ENCODE data around the gene RAB11FIP3.
"Not testable (repeated sequence)": the region's sequence is repeated elsewhere in the genome, so short reads cannot be mapped to it uniquely, and the experiment has no call there.

Gene RAB11FIP3

DNA sequence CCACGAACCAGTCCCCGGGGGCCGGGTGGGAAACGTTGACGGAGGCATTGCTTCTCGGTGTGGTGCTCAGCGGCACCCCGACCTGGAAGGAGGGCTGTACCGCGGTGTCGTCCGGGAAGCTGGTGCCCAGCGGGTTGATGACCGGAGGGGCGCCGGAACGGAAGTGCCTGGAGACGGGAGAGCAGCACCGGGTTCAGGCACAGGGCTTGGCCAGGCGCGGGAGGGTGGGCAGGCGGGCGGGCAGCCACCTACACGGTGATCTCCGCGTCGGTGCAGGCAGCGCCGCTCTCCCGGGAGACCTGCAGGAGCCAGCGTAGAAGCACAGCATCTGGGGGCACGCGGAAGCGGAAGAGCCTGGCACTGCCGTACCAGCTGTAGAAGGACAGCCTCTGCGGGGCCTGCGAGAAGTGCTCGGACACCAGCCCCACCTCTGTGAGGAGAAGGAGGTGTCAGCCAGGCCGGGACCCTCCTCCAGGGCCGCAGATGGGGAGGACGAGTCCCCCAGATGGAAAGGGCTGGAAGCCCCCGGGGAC lies 48.0 kb upstream of the RAB11FIP3 start:
- Histone ChIP-seq H3K27me3 (ENCODE audit: control insufficient read depth, low read length) (no peaks in the 10 kb centered on the region), H3K4me2 (ENCODE audit: low read length) (no peak overlapping the region), H3K9me2 (replicated peaks; ENCODE audit: control insufficient read depth, low read length) (no peaks in the 10 kb centered on the region), H3K79me2 (ENCODE audit: control insufficient read depth, low read length) (peaks cover 36% of the 10 kb centered on the region), H3F3A (ENCODE audit: control insufficient read depth, insufficient read depth) (peaks cover 2% of the 10 kb centered on the region), H3K36me3 (ENCODE audit: control insufficient read depth, low read length) (peaks cover 31% of the 10 kb centered on the region), H3K4me3 (ENCODE audit: low read length) (no peak overlapping the region), H4K20me1 (ENCODE audit: control insufficient read depth, insufficient read depth, low read depth, low read length) (peaks cover 5% of the 10 kb centered on the region; the same call in 1 of the 2 replicates), H3K9me3 (ENCODE audit: control insufficient read depth, insufficient read depth, low read length) (no peaks in the 10 kb centered on the region), H3K4me1 (ENCODE audit: control insufficient read depth, low read length) (peaks cover 8% of the 10 kb centered on the region), H3K27ac (ENCODE audit: low read depth, low read length) (no peak overlapping the region)
- TF ChIP-seq, protein P1, sequence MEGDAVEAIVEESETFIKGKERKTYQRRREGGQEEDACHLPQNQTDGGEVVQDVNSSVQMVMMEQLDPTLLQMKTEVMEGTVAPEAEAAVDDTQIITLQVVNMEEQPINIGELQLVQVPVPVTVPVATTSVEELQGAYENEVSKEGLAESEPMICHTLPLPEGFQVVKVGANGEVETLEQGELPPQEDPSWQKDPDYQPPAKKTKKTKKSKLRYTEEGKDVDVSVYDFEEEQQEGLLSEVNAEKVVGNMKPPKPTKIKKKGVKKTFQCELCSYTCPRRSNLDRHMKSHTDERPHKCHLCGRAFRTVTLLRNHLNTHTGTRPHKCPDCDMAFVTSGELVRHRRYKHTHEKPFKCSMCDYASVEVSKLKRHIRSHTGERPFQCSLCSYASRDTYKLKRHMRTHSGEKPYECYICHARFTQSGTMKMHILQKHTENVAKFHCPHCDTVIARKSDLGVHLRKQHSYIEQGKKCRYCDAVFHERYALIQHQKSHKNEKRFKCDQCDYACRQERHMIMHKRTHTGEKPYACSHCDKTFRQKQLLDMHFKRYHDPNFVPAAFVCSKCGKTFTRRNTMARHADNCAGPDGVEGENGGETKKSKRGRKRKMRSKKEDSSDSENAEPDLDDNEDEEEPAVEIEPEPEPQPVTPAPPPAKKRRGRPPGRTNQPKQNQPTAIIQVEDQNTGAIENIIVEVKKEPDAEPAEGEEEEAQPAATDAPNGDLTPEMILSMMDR (IDR thresholded peaks at IDR 0.05; ENCODE audit: low read depth, low read length, poor library complexity, severe bottlenecking): no peak
- no peak for TF ChIP-seq EZH2phosphoT487 (IDR thresholded peaks at IDR 0.05; ENCODE audit: borderline replicate concordance, low read length)

DNA sequence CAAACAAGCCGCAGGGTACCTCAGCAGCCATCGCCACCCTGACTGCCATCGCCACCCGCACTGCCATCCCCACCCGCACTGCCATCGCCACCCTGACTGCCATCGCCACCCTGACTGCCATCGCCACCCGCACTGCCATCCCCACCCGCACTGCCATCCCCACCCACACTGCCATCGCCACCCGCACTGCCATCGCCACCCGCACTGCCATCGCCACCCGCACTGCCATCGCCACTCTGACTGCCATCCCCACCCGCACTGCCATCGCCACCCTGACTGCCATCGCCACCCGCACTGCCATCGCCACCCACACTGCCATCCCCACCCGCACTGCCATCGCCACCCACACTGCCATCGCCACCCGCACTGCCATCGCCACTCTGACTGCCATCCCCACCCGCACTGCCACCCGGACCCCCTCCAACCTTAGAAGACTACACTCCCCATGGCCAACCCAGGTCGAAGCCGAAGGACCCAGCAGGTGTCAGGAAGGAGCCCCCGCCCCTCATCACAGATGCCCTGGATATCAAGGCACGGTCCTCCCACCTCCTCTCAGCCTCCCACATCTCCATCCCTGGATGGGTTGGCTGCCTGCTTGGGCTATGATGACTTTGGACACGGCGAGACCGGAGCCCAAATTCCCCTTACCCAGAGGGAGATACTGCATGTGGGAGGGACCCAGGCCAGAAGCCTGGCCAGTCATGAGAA lies 47.2 kb upstream of the RAB11FIP3 start:
- H3K9me2 ChIP-seq (replicated peaks; ENCODE audit: control insufficient read depth, low read length); H4K20me1 ChIP-seq (ENCODE audit: control insufficient read depth, insufficient read depth, low read depth, low read length); H3K9me3 ChIP-seq (ENCODE audit: control insufficient read depth, insufficient read depth, low read length); H3K27ac ChIP-seq (ENCODE audit: low read depth, low read length); H3F3A ChIP-seq (ENCODE audit: control insufficient read depth, insufficient read depth); H3K4me2 ChIP-seq (ENCODE audit: low read length); H3K27me3 ChIP-seq (ENCODE audit: control insufficient read depth, low read length); H3K4me1 ChIP-seq (ENCODE audit: control insufficient read depth, low read length); H3K4me3 ChIP-seq (ENCODE audit: low read length): not testable (repeated sequence)
- Histone ChIP-seq H3K79me2 (ENCODE audit: control insufficient read depth, low read length) (peaks cover 37% of the 10 kb centered on the region), H3K36me3 (ENCODE audit: control insufficient read depth, low read length) (peaks cover 29% of the 10 kb centered on the region)

DNA sequence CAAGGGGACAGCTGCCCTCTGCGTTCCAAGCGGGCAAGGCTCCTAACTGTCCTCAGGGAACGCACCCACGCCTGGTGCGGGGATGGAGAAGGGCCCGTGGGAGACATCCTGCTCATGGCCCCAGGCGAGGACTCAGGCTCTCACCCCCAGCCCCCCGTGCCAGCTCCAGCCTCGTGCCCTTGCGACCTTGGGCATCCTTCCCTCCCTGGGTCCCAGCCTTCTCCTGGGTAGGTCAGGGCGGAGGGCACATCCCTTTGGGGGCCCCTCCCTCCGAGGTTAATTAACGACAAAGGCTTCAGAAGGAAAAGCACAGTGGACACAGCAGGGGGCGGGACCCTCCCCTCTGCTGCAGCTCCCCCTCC lies 46.6 kb upstream of the RAB11FIP3 start:
- H3K9me2 ChIP-seq (replicated peaks; ENCODE audit: control insufficient read depth, low read length): no peaks in the 10 kb centered on the region
- peaks cover 24% of the 10 kb centered on the region for H3K36me3 ChIP-seq (ENCODE audit: control insufficient read depth, low read length)
- H3K79me2 ChIP-seq (ENCODE audit: control insufficient read depth, low read length): peaks cover 37% of the 10 kb centered on the region
- no peaks in the 10 kb centered on the region for H3K9me3 ChIP-seq (ENCODE audit: control insufficient read depth, insufficient read depth, low read length)
- no peak overlapping the region for H3K27ac ChIP-seq (ENCODE audit: low read depth, low read length)
- peaks cover 5% of the 10 kb centered on the region; the same call in 1 of the 2 replicates for H4K20me1 ChIP-seq (ENCODE audit: control insufficient read depth, insufficient read depth, low read depth, low read length)
- H3K4me1 ChIP-seq (ENCODE audit: control insufficient read depth, low read length): peaks cover 11% of the 10 kb centered on the region
- H3F3A ChIP-seq (ENCODE audit: control insufficient read depth, insufficient read depth): peaks cover 12% of the 10 kb centered on the region
- H3K4me3 ChIP-seq (ENCODE audit: low read length): no peak overlapping the region
- no peak for TF ChIP-seq EZH2phosphoT487 (IDR thresholded peaks at IDR 0.05; ENCODE audit: borderline replicate concordance, low read length)
- TF ChIP-seq, protein P1 (IDR thresholded peaks at IDR 0.05; ENCODE audit: low read depth, low read length, poor library complexity, severe bottlenecking): no peak
- no peak overlapping the region for H3K4me2 ChIP-seq (ENCODE audit: low read length)
- H3K27me3 ChIP-seq (ENCODE audit: control insufficient read depth, low read length): no peaks in the 10 kb centered on the region

DNA sequence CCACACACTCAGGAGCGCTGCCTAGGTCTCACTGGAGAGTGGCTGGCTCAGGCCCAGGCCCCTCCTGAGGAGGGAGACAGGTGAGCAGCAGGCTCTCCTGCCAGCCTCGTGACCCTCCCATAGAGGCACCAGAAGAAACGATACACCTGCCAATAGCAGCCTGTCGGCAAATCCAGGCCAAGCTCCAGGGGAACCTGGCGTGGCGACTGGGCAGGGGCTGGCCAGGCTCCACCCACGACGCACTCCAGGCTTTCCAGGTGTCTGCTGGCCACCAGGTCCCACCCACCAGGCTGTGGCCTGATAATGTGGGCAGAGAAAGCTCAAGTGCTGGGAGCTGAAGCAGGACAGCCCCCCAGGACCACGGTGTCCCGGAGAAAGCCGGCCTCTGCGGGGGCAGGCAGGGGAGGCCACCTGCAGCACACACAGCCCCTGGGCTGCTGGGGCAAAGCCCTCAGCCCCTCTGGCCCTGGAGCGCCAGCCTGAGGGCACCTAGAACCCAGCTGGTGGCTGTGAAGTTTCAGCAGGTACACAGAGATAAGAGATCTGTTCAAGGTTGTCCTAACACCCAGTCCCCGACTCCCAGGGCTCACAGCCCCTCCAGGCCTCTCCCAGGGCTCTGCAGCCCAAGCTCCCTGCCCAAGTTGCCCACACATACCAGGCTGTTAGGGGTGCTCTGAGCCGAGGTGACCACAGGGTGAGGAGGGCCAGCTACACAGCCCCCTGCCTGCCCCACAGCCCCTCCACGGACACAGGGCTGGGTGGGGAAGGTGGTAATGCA lies 46.1 kb upstream of the RAB11FIP3 start:
- peaks cover 26% of the 10 kb centered on the region for H3K36me3 ChIP-seq (ENCODE audit: control insufficient read depth, low read length)

More for the DNA sequence above, 46.1 kb upstream of the RAB11FIP3 start:
- H3K27me3 ChIP-seq (ENCODE audit: control insufficient read depth, low read length): no peaks in the 10 kb centered on the region
- peaks cover 5% of the 10 kb centered on the region; the same call in 1 of the 2 replicates for H4K20me1 ChIP-seq (ENCODE audit: control insufficient read depth, insufficient read depth, low read depth, low read length)
- no peaks in the 10 kb centered on the region for H3K9me2 ChIP-seq (replicated peaks; ENCODE audit: control insufficient read depth, low read length)
- H3K4me1 ChIP-seq (ENCODE audit: control insufficient read depth, low read length): peaks cover 17% of the 10 kb centered on the region
- H3K9me3 ChIP-seq (ENCODE audit: control insufficient read depth, insufficient read depth, low read length): no peaks in the 10 kb centered on the region
- TF ChIP-seq, protein P1 (IDR thresholded peaks at IDR 0.05; ENCODE audit: low read depth, low read length, poor library complexity, severe bottlenecking): no peak
- no peak for TF ChIP-seq EZH2phosphoT487 (IDR thresholded peaks at IDR 0.05; ENCODE audit: borderline replicate concordance, low read length)
- H3K27ac ChIP-seq (ENCODE audit: low read depth, low read length): no peak overlapping the region
- no peak overlapping the region for H3K4me3 ChIP-seq (ENCODE audit: low read length)
- peaks cover 40% of the 10 kb centered on the region for H3K79me2 ChIP-seq (ENCODE audit: control insufficient read depth, low read length)
- H3K4me2 ChIP-seq (ENCODE audit: low read length): no peak overlapping the region
- peaks cover 18% of the 10 kb centered on the region for H3F3A ChIP-seq (ENCODE audit: control insufficient read depth, insufficient read depth)
